Measurements from ENCODE around the gene BAAT.
"Not testable (repeated sequence)": the region's sequence is repeated elsewhere in the genome, so short reads cannot be mapped to it uniquely, and the experiment has no call there.

BAAT gene

GRCh38 chr9:101384873-101385536 is at the start of gene BAAT:
Gene BAAT, minus strand, starts transcription at chr9:101385006. Its CDS starts 13,602 bp downstream, at chr9:101371404.
- not testable (repeated sequence) for DNase-seq

DNA sequence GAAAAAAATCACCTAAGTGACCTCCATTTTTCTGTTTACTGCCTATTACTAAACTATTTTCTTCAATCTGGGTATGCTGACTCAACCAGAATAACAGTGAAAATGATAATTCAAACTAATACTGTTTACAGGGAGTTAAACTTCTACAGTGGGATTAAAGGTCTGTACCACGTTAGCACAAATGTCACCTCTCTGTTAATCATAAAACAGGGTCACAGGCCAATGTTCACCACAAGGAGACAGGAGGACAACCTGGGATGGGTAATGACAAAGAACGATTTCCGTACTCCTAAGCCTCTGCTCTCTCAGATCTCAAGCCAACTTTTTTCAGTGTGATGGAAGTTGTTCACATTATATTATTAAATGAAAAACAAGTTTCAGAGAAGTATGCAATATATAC is 48.4 kb upstream of the BAAT start:
- DNase-seq: no peak

DNA sequence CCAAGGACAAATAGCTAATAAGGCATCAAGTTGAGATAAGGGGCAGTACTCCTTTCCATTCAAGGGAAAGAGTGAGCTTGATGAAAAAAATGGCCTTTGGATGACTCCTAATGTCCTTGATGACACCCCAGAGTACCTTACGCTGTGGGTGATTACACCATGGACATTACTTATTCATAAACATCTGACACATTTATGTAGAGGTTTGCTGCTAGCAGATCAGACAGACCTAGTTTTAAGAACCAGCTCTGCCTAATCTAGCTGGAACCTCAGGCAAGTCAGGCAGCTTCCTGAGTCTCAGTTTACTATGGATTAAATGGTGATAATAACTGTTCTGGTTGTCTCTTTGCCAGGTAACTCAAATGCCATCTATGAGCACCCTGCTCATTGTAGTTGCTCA is 47.9 kb upstream of the BAAT start:
- DNase-seq: no peak

DNA sequence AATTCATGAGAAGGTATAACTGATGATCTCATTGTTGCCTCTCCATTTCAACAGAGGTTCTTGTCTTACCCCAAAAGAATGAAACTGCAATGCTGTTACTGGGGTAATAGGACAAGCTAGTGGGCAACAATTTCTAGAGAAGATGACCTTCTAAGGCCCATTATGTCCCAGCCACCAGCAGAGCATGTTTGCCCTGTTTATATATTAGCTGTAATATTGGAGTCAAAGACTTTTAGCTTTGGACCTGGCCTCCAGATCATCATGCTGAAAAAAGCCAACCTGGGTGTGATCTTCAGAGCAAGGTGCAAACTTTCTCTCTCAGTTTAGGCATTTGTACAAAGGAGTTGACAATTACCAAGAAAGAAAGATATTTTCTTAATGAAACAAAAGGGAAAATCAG is 47.4 kb upstream of the BAAT start:
- DNase-seq: no peak

DNA sequence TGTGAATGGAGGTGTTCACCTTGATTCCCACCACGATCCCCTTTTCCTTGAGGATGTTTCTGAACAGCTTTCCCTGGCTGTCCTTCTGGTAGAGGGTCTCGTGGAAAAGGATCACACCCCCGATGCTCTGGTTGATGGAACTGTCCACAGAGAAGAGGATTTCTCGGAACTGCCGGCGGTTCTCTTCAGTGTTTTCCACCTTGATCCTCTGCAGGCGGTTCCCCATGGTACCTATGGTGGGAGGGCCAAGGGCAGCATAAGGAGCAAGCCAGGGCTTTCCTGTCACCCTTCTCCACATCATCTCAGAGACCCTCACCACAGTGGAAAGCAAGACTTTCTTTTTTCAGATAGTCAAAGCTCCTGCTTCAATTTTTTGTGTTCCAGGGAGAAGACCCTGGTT is 44.9 kb upstream of the BAAT start:
- DNase-seq: no peak

GRCh38 chr9:101428909-101429308 is 44.1 kb upstream of the BAAT start:
- no peak for DNase-seq

GRCh38 chr9:101427957-101428655 is 43.3 kb upstream of the BAAT start:
- DNase-seq: no peak

- DNase-seq: no peak
These were observed 42.6 kb upstream of the BAAT start for GRCh38 chr9:101427358-101427757.

DNA sequence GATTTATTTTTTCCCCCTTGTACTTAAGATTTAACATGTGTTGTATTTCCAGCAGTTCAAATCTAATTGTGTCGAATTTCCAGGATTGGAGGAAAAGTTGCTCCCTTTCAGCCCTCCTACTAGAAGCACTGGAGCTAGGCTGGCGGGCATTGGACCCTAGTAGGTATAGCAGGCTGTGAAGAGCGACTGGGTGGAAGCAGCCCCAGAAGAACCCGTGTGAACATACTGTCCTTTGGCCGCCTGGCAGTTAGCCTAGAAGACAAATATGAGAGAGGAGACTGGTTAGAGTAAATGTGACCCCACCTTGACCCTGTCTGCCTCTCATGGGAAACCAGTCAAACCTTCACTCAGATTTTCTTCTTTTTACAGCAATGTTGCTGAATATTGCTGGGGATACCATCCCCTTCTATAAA is 36.9 kb upstream of the BAAT start:
- no peak for DNase-seq

DNA sequence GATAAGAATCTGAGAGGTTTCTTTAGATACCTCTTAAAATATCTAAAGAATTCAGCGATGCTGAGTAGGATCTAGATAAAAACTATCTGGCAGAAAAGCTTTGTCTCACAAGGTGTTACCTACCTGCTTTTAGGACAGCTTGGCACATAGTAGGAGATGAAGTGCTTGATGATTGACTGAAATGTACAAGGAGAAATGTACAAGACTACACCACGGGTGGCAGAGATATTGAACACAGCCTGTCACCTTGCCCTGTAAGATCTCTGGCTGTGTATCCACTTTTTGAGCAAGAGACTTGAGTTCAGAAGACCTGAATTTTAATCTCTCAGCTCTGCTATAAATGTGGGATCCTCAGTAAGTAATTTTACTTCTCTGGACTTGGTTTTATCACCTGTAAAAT is 35.1 kb upstream of the BAAT start:
- no peak for DNase-seq

DNA sequence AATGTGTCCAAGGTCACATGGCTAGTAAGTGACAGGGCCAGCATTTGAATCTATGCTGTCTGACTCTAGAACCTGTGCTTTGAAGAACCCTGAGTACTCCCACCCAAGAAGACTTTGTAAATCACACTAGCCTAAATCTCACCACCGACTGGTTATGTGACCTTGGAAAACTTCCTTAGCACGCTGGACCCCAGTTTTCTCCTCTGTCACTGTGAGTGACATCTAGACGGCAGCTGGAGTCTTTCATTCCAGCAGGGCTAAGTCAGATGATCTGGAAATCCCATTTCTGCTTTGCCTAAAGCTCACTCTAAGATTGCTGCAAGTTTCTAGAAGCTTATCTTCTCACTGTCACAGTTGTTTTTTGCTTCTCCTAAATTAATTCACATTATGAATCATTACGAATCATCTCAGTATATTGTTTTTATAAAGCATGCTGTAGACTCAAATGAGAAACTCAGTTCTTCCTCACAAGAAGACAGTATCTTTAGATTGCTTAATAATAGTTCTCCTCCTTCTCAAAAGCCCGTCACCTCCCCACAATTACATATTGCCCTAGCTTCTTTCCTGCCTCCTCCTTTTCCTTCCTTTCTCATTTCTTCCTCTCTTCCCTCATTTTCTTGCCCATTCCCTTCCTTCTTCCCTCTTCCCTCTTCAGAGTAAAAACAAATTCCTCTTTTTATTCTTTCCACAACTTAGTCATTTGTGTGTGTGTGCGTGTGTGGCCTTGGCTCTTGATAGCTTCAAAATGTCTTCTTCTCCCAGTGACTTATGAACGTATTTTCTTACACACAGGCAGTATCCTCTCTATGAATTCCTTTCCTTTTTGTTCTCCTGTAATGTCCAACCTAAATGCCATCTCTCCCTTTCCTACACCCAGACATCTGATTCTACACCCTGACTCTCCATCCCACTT is 34.0 kb upstream of the BAAT start:
- DNase-seq: no peak

GRCh38 chr9:101417977-101418376 is 33.2 kb upstream of the BAAT start:
- DNase-seq: no peak

DNA sequence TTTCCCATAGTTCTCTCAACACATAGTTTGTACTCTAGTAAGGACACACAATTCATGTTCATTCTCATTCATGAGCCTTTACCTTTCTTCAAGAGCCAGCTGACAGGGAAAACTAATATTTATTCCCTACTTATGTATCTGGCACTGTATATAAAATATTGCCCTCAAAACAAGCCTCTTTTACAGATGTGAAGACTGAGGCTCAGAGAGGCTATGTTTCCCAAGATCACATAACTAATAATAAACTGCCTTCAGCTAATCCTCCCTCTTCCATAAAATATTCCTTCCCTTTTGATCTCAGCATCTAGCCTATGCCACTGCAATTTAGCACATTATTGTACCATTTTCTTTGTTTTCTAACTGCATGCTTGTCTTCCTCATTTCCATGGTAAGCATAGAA is 32.6 kb upstream of the BAAT start:
- DNase-seq: no peak

DNA sequence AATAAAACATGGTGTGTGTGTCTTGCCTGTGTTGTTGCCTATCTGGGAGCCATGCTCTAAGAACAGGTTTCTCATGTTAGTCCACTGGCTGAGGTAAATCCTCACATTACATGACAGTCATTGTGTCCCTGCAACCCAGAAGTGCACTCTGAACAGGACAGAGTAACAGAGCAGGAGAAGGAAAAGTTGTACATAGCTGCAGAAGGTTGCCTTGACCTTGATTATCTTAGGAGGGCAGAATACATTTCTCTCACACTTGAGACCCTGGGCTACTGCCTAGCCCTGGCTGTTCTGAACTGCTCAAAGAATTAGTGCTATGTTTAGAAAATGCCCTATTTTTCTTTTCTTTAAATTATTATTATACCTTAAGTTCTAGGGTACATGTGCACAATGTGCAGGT is 30.8 kb upstream of the BAAT start:
- DNase-seq: no peak

GRCh38 chr9:101414839-101415238 is 30.0 kb upstream of the BAAT start:
- DNase-seq: no peak

- no peak for DNase-seq
These were observed 24.3 kb upstream of the BAAT start for GRCh38 chr9:101409079-101409477.

GRCh38 chr9:101408374-101409078 is 23.7 kb upstream of the BAAT start:
- no peak for DNase-seq

- DNase-seq: no peak
These were observed 18.9 kb upstream of the BAAT start for GRCh38 chr9:101403516-101404285.

DNA sequence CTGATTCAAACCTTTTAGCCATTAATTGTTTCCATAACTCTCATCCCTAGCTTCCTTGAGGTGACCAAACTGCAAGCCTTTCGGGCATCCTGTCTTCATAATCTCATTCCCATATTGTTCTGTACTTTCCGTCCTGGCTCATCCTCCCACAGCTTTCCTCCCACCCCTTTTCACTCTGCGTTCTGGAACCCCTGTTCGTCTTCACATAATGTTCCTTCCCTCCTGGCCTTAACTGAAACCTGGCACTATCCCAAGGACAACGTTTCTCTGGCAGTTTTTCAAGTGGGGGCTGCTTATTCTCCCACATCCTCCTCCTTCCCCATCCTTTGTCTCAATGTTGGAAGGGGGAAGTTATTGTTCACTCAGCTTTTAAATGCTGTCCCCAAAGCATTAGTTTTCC is 15.3 kb upstream of the BAAT start:
- no peak for DNase-seq

- no peak for DNase-seq
These were observed 14.8 kb upstream of the BAAT start for GRCh38 chr9:101399643-101399970.

DNA sequence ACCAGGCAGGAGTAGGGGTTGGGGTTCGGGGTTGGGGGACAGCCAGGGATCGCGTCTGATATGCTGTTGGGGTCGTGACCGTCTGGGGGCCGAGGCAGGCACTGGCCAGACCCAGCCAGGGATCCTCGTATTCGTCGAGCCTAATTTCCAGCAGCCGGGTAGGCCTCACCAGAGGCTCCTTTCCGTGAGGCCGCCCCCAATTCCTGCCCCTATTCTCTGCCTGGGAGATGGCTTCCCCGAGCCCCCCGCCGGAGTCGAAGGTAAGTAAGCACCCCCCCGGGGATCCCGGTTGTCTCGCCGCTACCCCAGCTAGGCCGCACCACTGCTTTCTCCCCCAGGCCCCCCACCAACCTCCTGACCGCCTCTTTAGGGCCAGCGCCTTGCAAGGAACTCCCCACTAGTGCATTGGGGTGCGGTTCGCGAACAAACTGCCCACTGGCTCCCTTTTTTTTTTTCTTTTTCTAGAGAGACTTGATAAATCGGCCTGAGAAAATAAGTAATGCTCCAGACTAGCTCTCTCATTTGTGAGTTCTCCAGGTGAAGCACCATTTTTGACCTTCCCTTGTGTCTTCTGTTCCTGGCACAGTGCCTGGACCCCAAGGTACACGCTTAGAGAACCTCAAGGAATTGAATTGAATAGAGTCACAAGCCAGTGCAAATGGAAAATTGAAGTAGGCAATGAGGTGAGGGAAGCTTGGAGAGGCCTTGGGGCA is 14.3 kb upstream of the BAAT start:
- DNase-seq: no peak
